GM23338 (cell line): ENCODE results near the gene PET117. TPM values are rescaled to one million over a fixed set of nuclear protein-coding genes. Genes with fewer than 3 reads are reported as not detected.

Source experiments
- ATAC-seq: fragments of 200-7000 bp; cut with Tn5 transposase; 3 replicates; pipeline ENCODE4 v1.9.1; 2020
- DNase-seq: peaks from one replicate; pipeline ENCODE4 v3.0.0-alpha.2; 2015; ENCODE audit warnings: low spot score
- H2AFZ ChIP-seq: fragments of 200-600 bp; sonication (generic); 2 replicates; pipeline ENCODE4 v1.8.0; 2016; ENCODE audit warnings: antibody characterized with exemption, mild to moderate bottlenecking, moderate library complexity
- H3F3A ChIP-seq: fragments of 200-600 bp; sonication (generic); replicated peaks from 2 replicates; pipeline ENCODE4 v1.8.0; 2017; ENCODE audit warnings: antibody characterized with exemption, mixed run types, low read depth
- H3K27ac ChIP-seq: fragments of 200-600 bp; sonication (generic); 2 replicates; pipeline ENCODE4 v1.6.1; 2016; ENCODE audit warnings: low read depth
- H3K27me3 ChIP-seq: fragments of 200-600 bp; sonication (generic); 2 replicates; pipeline ENCODE4 v1.8.0; 2016; ENCODE audit warnings: mild to moderate bottlenecking, mixed run types, moderate library complexity; ENCODE audit not compliant: insufficient read depth
- H3K36me3 ChIP-seq: fragments of 200-600 bp; sonication (generic); 2 replicates; pipeline ENCODE4 v1.8.0; 2016; ENCODE audit warnings: mild to moderate bottlenecking; ENCODE audit not compliant: insufficient read depth
- H3K4me1 ChIP-seq: fragments of 200-600 bp; sonication (generic); 2 replicates; pipeline ENCODE4 v1.8.0; 2016; ENCODE audit warnings: mild to moderate bottlenecking, moderate library complexity; ENCODE audit not compliant: insufficient read depth
- H3K4me2 ChIP-seq: fragments of 200-600 bp; sonication (generic); 2 replicates; pipeline ENCODE4 v1.7.1; 2017; ENCODE audit warnings: mixed run types
- H3K4me3 ChIP-seq: fragments of 200-600 bp; sonication (generic); 2 replicates; pipeline ENCODE4 v1.6.1; 2016; ENCODE audit warnings: mixed run types
- H3K79me2 ChIP-seq: fragments of 200-600 bp; sonication (generic); replicated peaks from 2 replicates; pipeline ENCODE4 v1.8.0; 2017; ENCODE audit warnings: mild to moderate bottlenecking; ENCODE audit not compliant: insufficient read depth
- H3K9me2 ChIP-seq: fragments of 200-600 bp; sonication (generic); 2 replicates; pipeline ENCODE4 v1.8.0; 2017; ENCODE audit not compliant: insufficient read depth
- H4K20me1 ChIP-seq: fragments of 200-600 bp; sonication (generic); replicated peaks from 2 replicates; pipeline ENCODE4 v1.8.0; 2017; ENCODE audit warnings: mild to moderate bottlenecking; ENCODE audit not compliant: insufficient read depth
- H3K27ac Mint-ChIP-seq: 2 replicates; pipeline ENCODE4 v1.8.0; 2020; ENCODE audit warnings: inconsistent platforms, mild to moderate bottlenecking, moderate library complexity, mixed read lengths
- H3K27me3 Mint-ChIP-seq: 3 replicates; pipeline ENCODE4 v1.8.0; 2022; ENCODE audit warnings: low read depth, mild to moderate bottlenecking, moderate library complexity, mixed read lengths, inconsistent platforms; ENCODE audit not compliant: insufficient read depth, poor library complexity
- H3K36me3 Mint-ChIP-seq: 3 replicates; pipeline ENCODE4 v1.8.0; 2021; ENCODE audit warnings: low read depth, mild to moderate bottlenecking, inconsistent platforms, moderate library complexity, mixed read lengths
- H3K4me1 Mint-ChIP-seq: 3 replicates; pipeline ENCODE4 v1.8.0; 2020; ENCODE audit warnings: mild to moderate bottlenecking, inconsistent platforms, mixed read lengths
- H3K4me3 Mint-ChIP-seq: 3 replicates; pipeline ENCODE4 v1.8.0; 2021; ENCODE audit warnings: moderate library complexity, mild to moderate bottlenecking, inconsistent platforms, mixed read lengths
- H3K9me3 Mint-ChIP-seq: 3 replicates; pipeline ENCODE4 v1.8.0; 2020; ENCODE audit warnings: moderate library complexity, mild to moderate bottlenecking, inconsistent platforms, mixed read lengths
- CREB1 ChIP-seq: fragments of 250-450 bp; sonication (Bioruptor Pico); IDR thresholded peaks from 2 replicates; pipeline ENCODE4 v1.5.0; 2020; ENCODE audit warnings: low read depth, mild to moderate bottlenecking, moderate library complexity
- EZH2 ChIP-seq: fragments of 200-600 bp; sonication (generic); IDR thresholded peaks from one replicate; pipeline ENCODE4 v1.8.0; 2017; ENCODE audit warnings: antibody characterized with exemption, mild to moderate bottlenecking, low read depth; ENCODE audit not compliant: unreplicated experiment
- EZH2phosphoT487 ChIP-seq: fragments of 200-600 bp; sonication (generic); IDR thresholded peaks from one replicate; pipeline ENCODE4 v1.8.1; 2018; ENCODE audit warnings: antibody characterized with exemption; ENCODE audit not compliant: unreplicated experiment
- JUNB ChIP-seq: IDR thresholded peaks from one replicate; pipeline ENCODE4 v1.6.1; 2016; ENCODE audit warnings: antibody characterized with exemption; ENCODE audit not compliant: unreplicated experiment
- NANOG ChIP-seq: IDR thresholded peaks from 2 replicates; pipeline ENCODE4 v1.6.1; 2016; ENCODE audit warnings: antibody characterized with exemption, borderline replicate concordance
- STAT1 ChIP-seq: IDR thresholded peaks from one replicate; pipeline ENCODE4 v1.6.1; 2016; ENCODE audit warnings: antibody characterized with exemption; ENCODE audit not compliant: unreplicated experiment
- ZNF114 ChIP-seq: fragments of 250-450 bp; sonication (Bioruptor Pico); IDR thresholded peaks from 2 replicates; pipeline ENCODE4 v1.5.0; 2020; ENCODE audit warnings: mild to moderate bottlenecking, moderate library complexity
- ZNF331 ChIP-seq: fragments of 250-450 bp; sonication (Bioruptor Pico); IDR thresholded peaks from 2 replicates; pipeline ENCODE4 v1.5.0; 2020; ENCODE audit warnings: low read depth, mild to moderate bottlenecking, moderate library complexity
- polyA plus RNA-seq: library from polyadenylated mRNA; unstranded; fragments of >200 nt; fragmentation: Nextera tagmentation; extraction: Ambion mirVana; gene quantifications from 2 replicates; pipeline ENCODE4 v1.2.1, GENCODE V29; 2016
- total RNA-seq: library from RNA; depleted of rRNA; stranded (reverse); fragments of >200 nt; shearing (Covaris generic); gene quantifications from 2 replicates; pipeline ENCODE4 v1.2.3, GENCODE V29; 2014
- TF ChIP-seq, protein P1 (sequence below), 2 experiments: fragments of 200-600 bp in 1 of 2; sonication (generic) in 1 of 2; conservative IDR thresholded peaks; 2 replicates each; pipeline versions ENCODE4 v1.5.1 to v1.6.1; 2016 to 2017; ENCODE audit warnings: antibody characterized with exemption in 2 of 2, low read depth in 2 of 2, mild to moderate bottlenecking in 2 of 2, moderate library complexity in 1 of 2
- TF ChIP-seq, protein P2 (sequence below): IDR thresholded peaks from one replicate; pipeline ENCODE4 v1.6.1; 2018; ENCODE audit warnings: antibody characterized with exemption; ENCODE audit not compliant: unreplicated experiment
- TF ChIP-seq, protein P3 (sequence below): IDR thresholded peaks from 2 replicates; pipeline ENCODE4 v1.6.1; 2016; ENCODE audit warnings: antibody characterized with exemption

PET117 gene
- total and polyA plus RNA-seq, 2 experiments from 2014 or later = 21.7 to 41.9 TPM

DNA sequence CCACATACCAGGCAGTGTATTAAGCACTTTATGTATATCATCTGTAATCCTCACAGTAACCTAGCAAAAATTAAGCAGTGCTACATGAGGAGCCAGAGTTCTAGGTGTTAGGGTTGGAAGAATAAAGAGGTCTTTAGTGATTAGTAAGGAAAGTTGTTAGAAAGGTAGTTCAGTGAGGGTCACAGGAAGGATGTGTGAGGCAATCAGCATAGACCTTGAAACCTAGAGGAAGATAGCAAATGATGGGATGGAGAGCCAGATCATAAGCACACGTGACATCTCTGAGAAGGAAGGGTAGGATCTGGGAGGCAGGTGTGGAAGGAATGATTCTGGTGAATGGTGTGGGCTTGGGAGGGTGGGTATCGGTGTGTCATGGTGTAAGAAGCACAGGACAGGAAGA is 2.2 kb downstream of the PET117 start:
- peaks cover 24% of the 10 kb centered on the region for H3K4me1 Mint-ChIP-seq
- DNase-seq (no peak), ATAC-seq (no peak)
- H3K9me3 Mint-ChIP-seq = no peaks in the 10 kb centered on the region; the same call in 2 of the 3 replicates
- H3K36me3 Mint-ChIP-seq = peaks cover 23% of the 10 kb centered on the region
- Histone ChIP-seq H3K4me1 (peaks cover 15% of the 10 kb centered on the region), H3K4me3 (peak overlapping the region; percentile 99), H3K4me2 (peak overlapping the region; percentile 99; the same call in 1 of the 2 replicates), H3K27ac (no peak overlapping the region), H3K79me2 (peaks cover 53% of the 10 kb centered on the region), H3K27me3 (peaks cover 5% of the 10 kb centered on the region; the same call in 1 of the 2 replicates), H3F3A (no peaks in the 10 kb centered on the region), H3K36me3 (peaks cover 17% of the 10 kb centered on the region; the same call in 1 of the 2 replicates), H3K9me2 (no peaks in the 10 kb centered on the region), H4K20me1 (peaks cover 22% of the 10 kb centered on the region), H2AFZ (no peak overlapping the region)
- H3K4me3 Mint-ChIP-seq = peak overlapping the region; percentile 91
- no peak overlapping the region for H3K27ac Mint-ChIP-seq
- H3K27me3 Mint-ChIP-seq = peaks cover 5% of the 10 kb centered on the region
- TF ChIP-seq, protein P1, sequence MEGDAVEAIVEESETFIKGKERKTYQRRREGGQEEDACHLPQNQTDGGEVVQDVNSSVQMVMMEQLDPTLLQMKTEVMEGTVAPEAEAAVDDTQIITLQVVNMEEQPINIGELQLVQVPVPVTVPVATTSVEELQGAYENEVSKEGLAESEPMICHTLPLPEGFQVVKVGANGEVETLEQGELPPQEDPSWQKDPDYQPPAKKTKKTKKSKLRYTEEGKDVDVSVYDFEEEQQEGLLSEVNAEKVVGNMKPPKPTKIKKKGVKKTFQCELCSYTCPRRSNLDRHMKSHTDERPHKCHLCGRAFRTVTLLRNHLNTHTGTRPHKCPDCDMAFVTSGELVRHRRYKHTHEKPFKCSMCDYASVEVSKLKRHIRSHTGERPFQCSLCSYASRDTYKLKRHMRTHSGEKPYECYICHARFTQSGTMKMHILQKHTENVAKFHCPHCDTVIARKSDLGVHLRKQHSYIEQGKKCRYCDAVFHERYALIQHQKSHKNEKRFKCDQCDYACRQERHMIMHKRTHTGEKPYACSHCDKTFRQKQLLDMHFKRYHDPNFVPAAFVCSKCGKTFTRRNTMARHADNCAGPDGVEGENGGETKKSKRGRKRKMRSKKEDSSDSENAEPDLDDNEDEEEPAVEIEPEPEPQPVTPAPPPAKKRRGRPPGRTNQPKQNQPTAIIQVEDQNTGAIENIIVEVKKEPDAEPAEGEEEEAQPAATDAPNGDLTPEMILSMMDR (conservative IDR thresholded peaks at IDR 0.05; ENCODE audit: low read depth in 2 of 2) = no peak
- TF ChIP-seq NANOG = no peak
- no peak for TF ChIP-seq ZNF331
- TF ChIP-seq ZNF114 = no peak
- no peak for TF ChIP-seq JUNB
- TF ChIP-seq, protein P2, sequence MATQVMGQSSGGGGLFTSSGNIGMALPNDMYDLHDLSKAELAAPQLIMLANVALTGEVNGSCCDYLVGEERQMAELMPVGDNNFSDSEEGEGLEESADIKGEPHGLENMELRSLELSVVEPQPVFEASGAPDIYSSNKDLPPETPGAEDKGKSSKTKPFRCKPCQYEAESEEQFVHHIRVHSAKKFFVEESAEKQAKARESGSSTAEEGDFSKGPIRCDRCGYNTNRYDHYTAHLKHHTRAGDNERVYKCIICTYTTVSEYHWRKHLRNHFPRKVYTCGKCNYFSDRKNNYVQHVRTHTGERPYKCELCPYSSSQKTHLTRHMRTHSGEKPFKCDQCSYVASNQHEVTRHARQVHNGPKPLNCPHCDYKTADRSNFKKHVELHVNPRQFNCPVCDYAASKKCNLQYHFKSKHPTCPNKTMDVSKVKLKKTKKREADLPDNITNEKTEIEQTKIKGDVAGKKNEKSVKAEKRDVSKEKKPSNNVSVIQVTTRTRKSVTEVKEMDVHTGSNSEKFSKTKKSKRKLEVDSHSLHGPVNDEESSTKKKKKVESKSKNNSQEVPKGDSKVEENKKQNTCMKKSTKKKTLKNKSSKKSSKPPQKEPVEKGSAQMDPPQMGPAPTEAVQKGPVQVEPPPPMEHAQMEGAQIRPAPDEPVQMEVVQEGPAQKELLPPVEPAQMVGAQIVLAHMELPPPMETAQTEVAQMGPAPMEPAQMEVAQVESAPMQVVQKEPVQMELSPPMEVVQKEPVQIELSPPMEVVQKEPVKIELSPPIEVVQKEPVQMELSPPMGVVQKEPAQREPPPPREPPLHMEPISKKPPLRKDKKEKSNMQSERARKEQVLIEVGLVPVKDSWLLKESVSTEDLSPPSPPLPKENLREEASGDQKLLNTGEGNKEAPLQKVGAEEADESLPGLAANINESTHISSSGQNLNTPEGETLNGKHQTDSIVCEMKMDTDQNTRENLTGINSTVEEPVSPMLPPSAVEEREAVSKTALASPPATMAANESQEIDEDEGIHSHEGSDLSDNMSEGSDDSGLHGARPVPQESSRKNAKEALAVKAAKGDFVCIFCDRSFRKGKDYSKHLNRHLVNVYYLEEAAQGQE = no peak
- no peak for TF ChIP-seq STAT1
- TF ChIP-seq CREB1 (CRISPR knock-in tag) = no peak
- no peak for TF ChIP-seq EZH2phosphoT487
- TF ChIP-seq EZH2 = no peak
- TF ChIP-seq, protein P3, sequence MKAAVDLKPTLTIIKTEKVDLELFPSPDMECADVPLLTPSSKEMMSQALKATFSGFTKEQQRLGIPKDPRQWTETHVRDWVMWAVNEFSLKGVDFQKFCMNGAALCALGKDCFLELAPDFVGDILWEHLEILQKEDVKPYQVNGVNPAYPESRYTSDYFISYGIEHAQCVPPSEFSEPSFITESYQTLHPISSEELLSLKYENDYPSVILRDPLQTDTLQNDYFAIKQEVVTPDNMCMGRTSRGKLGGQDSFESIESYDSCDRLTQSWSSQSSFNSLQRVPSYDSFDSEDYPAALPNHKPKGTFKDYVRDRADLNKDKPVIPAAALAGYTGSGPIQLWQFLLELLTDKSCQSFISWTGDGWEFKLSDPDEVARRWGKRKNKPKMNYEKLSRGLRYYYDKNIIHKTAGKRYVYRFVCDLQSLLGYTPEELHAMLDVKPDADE = no peak
